ENCODE measurements around the gene MESP2.
"Not testable (repeated sequence)": the region's sequence is repeated elsewhere in the genome, so short reads cannot be mapped to it uniquely, and the experiment has no call there.

The MESP2 gene

DNA sequence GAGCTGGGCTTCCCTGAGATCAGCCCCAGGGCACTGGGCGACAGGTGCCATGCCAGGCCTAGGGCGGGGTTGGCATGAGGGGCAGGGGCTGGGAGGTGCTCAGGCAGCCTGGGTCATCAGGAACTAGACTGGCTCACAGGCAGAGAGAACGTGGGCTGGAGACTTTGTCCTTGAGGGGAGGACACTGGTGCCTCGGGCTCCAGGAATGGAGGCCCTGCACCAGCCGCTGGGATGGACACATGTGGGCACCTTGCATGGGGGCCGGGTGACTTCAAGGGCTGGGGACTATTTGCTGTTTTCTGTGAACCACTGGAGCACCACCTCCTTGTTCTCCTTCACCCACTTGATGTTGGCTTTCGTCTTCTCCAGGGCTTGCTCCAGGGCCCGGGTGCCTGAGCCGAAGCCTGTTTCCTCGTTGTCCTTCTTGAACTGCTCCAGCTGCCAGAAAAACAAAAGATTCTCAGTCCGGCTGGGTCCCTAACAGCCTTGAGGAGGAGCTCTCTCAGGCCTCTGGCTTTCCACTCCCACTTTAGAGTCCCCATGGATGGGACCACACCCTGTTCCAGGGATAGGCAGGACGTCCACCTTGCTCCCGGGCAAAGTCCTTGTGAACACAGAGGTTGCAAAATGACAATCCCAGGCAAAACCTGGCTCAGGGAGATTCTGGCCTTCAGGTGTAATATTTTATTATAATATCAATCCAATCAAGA, 9.1 kb downstream of the MESP2 start:
- peaks cover 3 to 4% of the 10 kb centered on the region in 2 donors for H3K9me3 ChIP-seq (replicated peaks in 1 of 2; ENCODE audit: control insufficient read depth in 2 of 2, insufficient read depth in 1 of 2, low read depth in 1 of 2, low read length in 2 of 2)
- H3K79me1 ChIP-seq (ENCODE audit: low read depth, low read length) = no peaks in the 10 kb centered on the region
- H2AFZ ChIP-seq (ENCODE audit: low read length) = no peak overlapping the region
- H3K27me3 ChIP-seq (ENCODE audit: control insufficient read depth in 3 of 3, insufficient read depth in 3 of 3, low read depth in 1 of 3, low read length in 3 of 3) = peaks cover 0 to 4% (median 0%) of the 10 kb centered on the region in 3 experiments
- H2AK5ac ChIP-seq (ENCODE audit: low read depth, low read length) = no peak overlapping the region
- H3K23ac ChIP-seq (ENCODE audit: low read depth, low read length, poor library complexity) = no peak overlapping the region
- peak overlapping the region; percentile 43 for H4K8ac ChIP-seq (ENCODE audit: low read depth, low read length)
- no peak overlapping the region for H4K91ac ChIP-seq (ENCODE audit: low read depth, low read length, poor library complexity)
- H2BK15ac ChIP-seq (ENCODE audit: low read length) = no peak overlapping the region
- no peaks in the 10 kb centered on the region for H3K36me3 ChIP-seq (replicated peaks in 1 of 2; ENCODE audit: control insufficient read depth in 2 of 2, insufficient read depth in 2 of 2, low read length in 2 of 2)
- H2BK120ac ChIP-seq (ENCODE audit: low read depth, low read length) = no peak overlapping the region
- H2BK12ac ChIP-seq (ENCODE audit: low read length) = no peak overlapping the region
- H3K27ac ChIP-seq (replicated peaks; ENCODE audit: low read length) = no peak overlapping the region
- no peak overlapping the region for H3K4me2 ChIP-seq (ENCODE audit: insufficient read depth, low read length, poor library complexity, severe bottlenecking)
- no peak for DNase-seq (ENCODE audit: low spot score)
- H3K14ac ChIP-seq (ENCODE audit: low read length) = peak overlapping the region; percentile 8
- no peak overlapping the region for H3K18ac ChIP-seq (ENCODE audit: low read length)
- no peak overlapping the region for H3K4ac ChIP-seq (ENCODE audit: low read length)
- H3K4me3 ChIP-seq (ENCODE audit: low read length in 2 of 2) = no peak overlapping the region
- H3K9ac ChIP-seq (ENCODE audit: low read depth, low read length, poor library complexity) = no peak overlapping the region
- H3K4me1 ChIP-seq (ENCODE audit: control insufficient read depth in 2 of 2, insufficient read depth in 1 of 2, low read depth in 1 of 2, low read length in 2 of 2) = no peaks in the 10 kb centered on the region
- no CpG with 5 or more reads among the region's 13 CpGs for WGBS, 2 donors (ENCODE audit: extremely low coverage in 2 of 2, insufficient read length in 2 of 2, insufficient replicate concordance in 1 of 2)
- H2BK5ac ChIP-seq (ENCODE audit: low read length) = peak overlapping the region; percentile 39

DNA sequence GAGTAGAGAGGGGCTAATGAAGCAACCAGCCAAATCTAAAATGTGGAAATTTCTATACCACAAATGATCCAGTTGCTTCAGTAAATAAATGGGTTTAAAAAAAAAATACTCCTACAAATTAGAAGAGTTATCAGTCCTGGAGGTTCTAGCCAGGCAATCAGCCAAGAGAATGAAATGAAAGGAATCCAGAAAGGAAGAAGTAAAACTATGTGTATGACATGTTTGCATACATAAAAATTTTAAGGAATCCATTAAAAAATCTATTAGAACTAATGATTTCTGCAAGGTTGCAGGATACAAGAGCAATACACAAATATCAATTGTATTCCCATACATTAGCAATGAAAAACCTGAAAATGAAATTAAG, 9.6 kb downstream of the MESP2 start:
- Histone ChIP-seq H2AK5ac (ENCODE audit: low read depth, low read length) (no peak overlapping the region), H3K79me1 (ENCODE audit: low read depth, low read length) (no peaks in the 10 kb centered on the region), H3K36me3 (replicated peaks in 1 of 2; ENCODE audit: control insufficient read depth in 2 of 2, insufficient read depth in 2 of 2, low read length in 2 of 2) (no peaks in the 10 kb centered on the region), H2BK12ac (ENCODE audit: low read length) (no peak overlapping the region), H2BK15ac (ENCODE audit: low read length) (no peak overlapping the region), H3K27ac (replicated peaks; ENCODE audit: low read length) (no peak overlapping the region), H3K4me2 (ENCODE audit: insufficient read depth, low read length, poor library complexity, severe bottlenecking) (no peak overlapping the region), H4K91ac (ENCODE audit: low read depth, low read length, poor library complexity) (no peak overlapping the region), H3K9ac (ENCODE audit: low read depth, low read length, poor library complexity) (no peak overlapping the region), H3K23ac (ENCODE audit: low read depth, low read length, poor library complexity) (no peak overlapping the region), H3K27me3 (ENCODE audit: control insufficient read depth in 3 of 3, insufficient read depth in 3 of 3, low read depth in 1 of 3, low read length in 3 of 3) (peaks cover 0 to 4% (median 0%) of the 10 kb centered on the region in 3 experiments), H4K8ac (ENCODE audit: low read depth, low read length) (no peak overlapping the region), H3K14ac (ENCODE audit: low read length) (no peak overlapping the region), H2AFZ (ENCODE audit: low read length) (no peak overlapping the region), H3K4me3 (ENCODE audit: low read length in 2 of 2) (no peak overlapping the region), H3K18ac (ENCODE audit: low read length) (no peak overlapping the region), H3K4me1 (ENCODE audit: control insufficient read depth in 2 of 2, insufficient read depth in 1 of 2, low read depth in 1 of 2, low read length in 2 of 2) (no peaks in the 10 kb centered on the region), H2BK120ac (ENCODE audit: low read depth, low read length) (no peak overlapping the region), H3K4ac (ENCODE audit: low read length) (no peak overlapping the region), H3K9me3 (replicated peaks in 1 of 2; ENCODE audit: control insufficient read depth in 2 of 2, insufficient read depth in 1 of 2, low read depth in 1 of 2, low read length in 2 of 2) (peaks cover 3 to 4% of the 10 kb centered on the region in 2 donors), H2BK5ac (ENCODE audit: low read length) (no peak overlapping the region)
- no peak for DNase-seq (ENCODE audit: low spot score)

DNA sequence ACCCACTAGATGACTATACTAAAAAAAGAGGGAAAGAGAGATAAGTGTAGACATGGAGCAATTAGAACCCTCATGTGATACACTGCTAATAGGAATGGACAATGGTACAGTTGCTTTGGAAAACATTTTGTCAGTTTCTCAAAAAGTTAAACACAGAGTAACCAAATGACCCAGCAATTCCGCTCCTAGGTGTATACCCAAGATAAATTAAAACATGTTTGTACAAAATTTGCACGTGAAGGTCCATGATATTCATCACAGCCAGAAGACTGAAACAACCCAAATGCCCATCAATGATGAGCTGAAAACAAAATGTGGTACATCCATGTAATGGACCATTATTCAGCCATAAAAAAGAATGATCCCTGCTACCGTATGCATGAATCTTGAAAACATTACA, 11.8 kb downstream of the MESP2 start:
- Histone ChIP-seq H4K8ac (ENCODE audit: low read depth, low read length) (no peak overlapping the region), H3K27ac (replicated peaks; ENCODE audit: low read length) (no peak overlapping the region), H3K4me3 (ENCODE audit: low read length in 2 of 2) (no peak overlapping the region), H4K91ac (ENCODE audit: low read depth, low read length, poor library complexity) (no peak overlapping the region), H3K9me3 (replicated peaks in 1 of 2; ENCODE audit: control insufficient read depth in 2 of 2, insufficient read depth in 1 of 2, low read depth in 1 of 2, low read length in 2 of 2) (peaks cover 3 to 4% of the 10 kb centered on the region in 2 donors), H3K18ac (ENCODE audit: low read length) (no peak overlapping the region), H3K36me3 (replicated peaks in 1 of 2; ENCODE audit: control insufficient read depth in 2 of 2, insufficient read depth in 2 of 2, low read length in 2 of 2) (no peaks in the 10 kb centered on the region), H3K27me3 (ENCODE audit: control insufficient read depth in 3 of 3, insufficient read depth in 3 of 3, low read depth in 1 of 3, low read length in 3 of 3) (no peaks in the 10 kb centered on the region), H3K79me1 (ENCODE audit: low read depth, low read length) (no peaks in the 10 kb centered on the region), H3K9ac (ENCODE audit: low read depth, low read length, poor library complexity) (no peak overlapping the region), H3K23ac (ENCODE audit: low read depth, low read length, poor library complexity) (no peak overlapping the region), H2BK5ac (ENCODE audit: low read length) (no peak overlapping the region), H2BK120ac (ENCODE audit: low read depth, low read length) (no peak overlapping the region), H2AFZ (ENCODE audit: low read length) (no peak overlapping the region), H2BK12ac (ENCODE audit: low read length) (no peak overlapping the region), H3K4me1 (ENCODE audit: control insufficient read depth in 2 of 2, insufficient read depth in 1 of 2, low read depth in 1 of 2, low read length in 2 of 2) (no peaks in the 10 kb centered on the region), H2AK5ac (ENCODE audit: low read depth, low read length) (no peak overlapping the region), H3K4me2 (ENCODE audit: insufficient read depth, low read length, poor library complexity, severe bottlenecking) (no peak overlapping the region), H3K4ac (ENCODE audit: low read length) (no peak overlapping the region), H3K14ac (ENCODE audit: low read length) (no peak overlapping the region), H2BK15ac (ENCODE audit: low read length) (no peak overlapping the region)
- no peak for DNase-seq (ENCODE audit: low spot score)
- no CpG with 5 or more reads among the region's 3 CpGs for WGBS, 2 donors (ENCODE audit: extremely low coverage in 2 of 2, insufficient read length in 2 of 2, insufficient replicate concordance in 1 of 2)

DNA sequence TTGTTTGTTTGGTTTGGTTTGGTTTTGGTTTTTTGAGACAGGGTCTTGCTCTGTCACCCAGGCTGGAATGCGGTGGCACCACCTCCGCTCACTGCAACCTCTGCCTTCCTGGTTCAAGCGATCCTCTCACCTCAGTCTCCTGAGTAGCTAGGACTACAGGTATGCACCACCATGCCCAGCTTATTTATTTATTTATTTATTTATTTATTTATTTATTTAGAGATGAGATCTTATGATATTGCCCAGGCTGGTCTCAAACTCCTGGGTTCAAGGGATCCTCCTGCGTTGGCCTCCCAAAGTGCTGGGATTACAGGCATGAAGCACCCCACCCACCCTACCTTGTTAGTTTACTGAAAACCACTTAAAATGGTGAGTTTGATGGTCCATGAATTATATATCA, 12.5 kb downstream of the MESP2 start:
- not testable (repeated sequence) for H3K36me3 ChIP-seq (replicated peaks in 1 of 2; ENCODE audit: control insufficient read depth in 2 of 2, insufficient read depth in 2 of 2, low read length in 2 of 2); H3K18ac ChIP-seq (ENCODE audit: low read length); DNase-seq (ENCODE audit: low spot score); H3K4me1 ChIP-seq (ENCODE audit: control insufficient read depth in 2 of 2, insufficient read depth in 1 of 2, low read depth in 1 of 2, low read length in 2 of 2); H2AK5ac ChIP-seq (ENCODE audit: low read depth, low read length); H4K8ac ChIP-seq (ENCODE audit: low read depth, low read length); H3K27me3 ChIP-seq (ENCODE audit: control insufficient read depth in 3 of 3, insufficient read depth in 3 of 3, low read depth in 1 of 3, low read length in 3 of 3); H2BK120ac ChIP-seq (ENCODE audit: low read depth, low read length); H2BK15ac ChIP-seq (ENCODE audit: low read length); H3K4me2 ChIP-seq (ENCODE audit: insufficient read depth, low read length, poor library complexity, severe bottlenecking); H3K4me3 ChIP-seq (ENCODE audit: low read length in 2 of 2); H3K9me3 ChIP-seq (replicated peaks in 1 of 2; ENCODE audit: control insufficient read depth in 2 of 2, insufficient read depth in 1 of 2, low read depth in 1 of 2, low read length in 2 of 2); H3K79me1 ChIP-seq (ENCODE audit: low read depth, low read length); H3K14ac ChIP-seq (ENCODE audit: low read length); H2BK12ac ChIP-seq (ENCODE audit: low read length); H3K4ac ChIP-seq (ENCODE audit: low read length); H2AFZ ChIP-seq (ENCODE audit: low read length); H3K23ac ChIP-seq (ENCODE audit: low read depth, low read length, poor library complexity); H2BK5ac ChIP-seq (ENCODE audit: low read length); H3K9ac ChIP-seq (ENCODE audit: low read depth, low read length, poor library complexity); H4K91ac ChIP-seq (ENCODE audit: low read depth, low read length, poor library complexity); H3K27ac ChIP-seq (replicated peaks; ENCODE audit: low read length)
- no CpG with 5 or more reads among the region's 4 CpGs for WGBS, 2 donors (ENCODE audit: extremely low coverage in 2 of 2, insufficient read length in 2 of 2, insufficient replicate concordance in 1 of 2)

Data from neuronal stem cell (in vitro differentiated cells).